NOMO-1 treated with DMSO at 0.1 percent for 48 hours (cell line): ENCODE data around the gene TMEM198.

Source experiments
- DNase-seq: peaks from one replicate; lab custom pipeline; 2025; ENCODE audit not compliant: unreplicated experiment; lab: John Stamatoyannopoulos, UW

Gene TMEM198

GRCh38 chr2:219508971-219509779 lies 34.7 kb upstream of the TMEM198 start:
- DNase-seq = no peak

- peak; percentile 29 for DNase-seq
Observed at GRCh38 chr2:219509780-219510511, 33.9 kb upstream of the TMEM198 start.

- DNase-seq = no peak
Observed at GRCh38 chr2:219510512-219511135, 33.2 kb upstream of the TMEM198 start.

- no peak for DNase-seq
Observed at GRCh38 chr2:219511547-219512325, 32.1 kb upstream of the TMEM198 start.

GRCh38 chr2:219512524-219513216 lies 31.2 kb upstream of the TMEM198 start:
- no peak for DNase-seq

- DNase-seq = no peak
Observed at GRCh38 chr2:219513787-219514186, 30.0 kb upstream of the TMEM198 start.

GRCh38 chr2:219514196-219514761 lies 29.5 kb upstream of the TMEM198 start, which contains the start of gene ASIC4:
Gene ASIC4, plus strand, starts transcription at chr2:219514482. Its CDS starts 243 bp downstream, at chr2:219514725.
- peak; percentile 7 for DNase-seq

GRCh38 chr2:219514836-219515235 lies 29.0 kb upstream of the TMEM198 start:
- DNase-seq = no peak

GRCh38 chr2:219515874-219516629 lies 27.8 kb upstream of the TMEM198 start:
- DNase-seq = no peak

GRCh38 chr2:219516888-219517287 lies 26.9 kb upstream of the TMEM198 start:
- DNase-seq = no peak

- DNase-seq = no peak
Observed at GRCh38 chr2:219517954-219518778, 25.7 kb upstream of the TMEM198 start.

GRCh38 chr2:219519526-219519916 lies 24.3 kb upstream of the TMEM198 start:
- no peak for DNase-seq

- DNase-seq = no peak
Observed at GRCh38 chr2:219520079-219520478, 23.7 kb upstream of the TMEM198 start.

GRCh38 chr2:219521066-219521880 lies 22.6 kb upstream of the TMEM198 start:
- DNase-seq = no peak

- peak; percentile 20 for DNase-seq
Observed at GRCh38 chr2:219522111-219523030, 21.5 kb upstream of the TMEM198 start.

- DNase-seq = no peak
Observed at GRCh38 chr2:219523031-219523671, 20.7 kb upstream of the TMEM198 start.
